GM21786 (cell line): ENCODE data around the gene NPM3.
"Not testable (repeated sequence)": the region's sequence is repeated elsewhere in the genome, so short reads cannot be mapped to it uniquely, and the experiment has no call there.

Experiments
- ATAC-seq: cut with Tn5 transposase; IDR thresholded peaks from one replicate; pipeline ENCODE4 v1.9.1; 2021; ENCODE audit not compliant: unreplicated experiment

NPM3 gene

DNA sequence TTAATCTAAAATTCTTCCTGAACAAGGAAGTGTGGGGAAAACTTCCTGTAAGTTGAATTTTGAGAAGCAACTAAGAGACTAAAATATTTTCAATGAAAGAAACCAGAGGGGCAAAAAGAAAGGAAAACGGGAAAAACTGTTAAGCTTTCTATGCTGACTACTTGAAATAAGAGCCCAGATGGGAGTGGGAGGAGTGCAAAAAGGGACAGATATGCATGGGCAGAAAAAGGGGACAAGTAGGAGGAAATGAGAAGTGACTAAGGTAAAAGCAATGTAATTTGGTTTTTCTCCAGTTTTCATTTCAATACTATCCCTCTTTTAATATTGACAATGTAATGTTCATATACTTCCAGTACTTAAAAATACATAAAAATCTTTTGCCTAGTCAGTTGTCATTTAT is 23.9 kb upstream of the NPM3 start:
- ATAC-seq, result no peak

GRCh38 chr10:101803511-101803910 is 20.3 kb upstream of the NPM3 start:
- no peak for ATAC-seq

DNA sequence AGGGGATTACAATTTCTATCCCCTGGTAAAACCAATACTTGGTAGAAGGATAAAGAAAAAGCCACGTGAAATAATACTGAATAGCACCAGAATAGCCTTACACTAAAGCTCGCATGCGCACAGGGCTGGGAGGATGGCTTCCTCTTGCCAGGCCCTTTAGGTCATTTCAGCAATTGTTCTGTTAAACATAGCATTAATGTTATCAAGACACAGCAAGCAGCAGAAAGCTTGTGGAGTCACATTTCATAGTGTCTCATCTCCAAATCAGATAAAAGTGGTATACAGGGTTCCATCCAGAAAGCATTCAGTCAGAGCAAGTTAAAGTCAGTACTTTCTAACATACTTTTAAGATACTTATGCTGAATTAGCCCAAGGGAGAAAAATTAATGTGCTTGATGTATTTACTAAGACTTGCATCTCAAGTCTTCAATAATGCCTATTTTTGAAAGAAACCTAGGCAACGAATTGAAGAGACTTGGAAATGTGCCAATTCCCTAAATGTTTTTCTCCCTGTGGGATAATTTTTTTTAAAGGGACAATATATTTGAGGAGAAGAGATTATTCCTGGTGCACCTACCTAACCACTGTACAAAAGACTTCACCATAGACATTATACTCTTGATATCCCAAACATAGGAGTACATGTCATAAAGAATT is 14.3 kb upstream of the NPM3 start:
- ATAC-seq, result no peak

GRCh38 chr10:101793526-101793925 is 10.3 kb upstream of the NPM3 start:
- ATAC-seq, result no peak

DNA sequence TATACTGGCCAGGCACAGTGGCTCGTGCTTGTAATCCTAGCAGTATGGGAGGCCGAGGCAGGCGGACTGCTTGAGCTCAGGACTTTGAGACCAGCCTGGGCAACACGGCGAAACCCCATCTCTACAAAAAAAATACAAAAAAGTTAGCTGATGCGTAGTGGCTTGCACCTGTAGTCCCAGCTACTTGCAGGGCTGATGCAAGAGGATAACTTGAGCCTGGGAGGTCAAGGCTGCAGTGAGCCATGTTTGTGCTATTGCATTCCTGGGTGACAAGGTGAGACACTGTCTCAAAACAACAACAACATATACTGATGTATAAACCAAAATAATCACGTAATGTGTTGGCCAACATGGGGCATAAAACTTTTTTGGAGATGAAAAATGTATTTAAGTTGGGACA is 6.4 kb upstream of the NPM3 start:
- no peak for ATAC-seq

GRCh38 chr10:101789231-101789630 is 6.0 kb upstream of the NPM3 start:
- ATAC-seq, result not testable (repeated sequence)

- ATAC-seq, result no peak
Measured at GRCh38 chr10:101785801-101786200, 2.6 kb upstream of the NPM3 start.

GRCh38 chr10:101784558-101784957 is 1.3 kb upstream of the NPM3 start:
- ATAC-seq, result no peak

GRCh38 chr10:101783736-101784118 is 481 bp upstream of the NPM3 start:
- ATAC-seq, result no peak

- no peak for ATAC-seq
Measured at GRCh38 chr10:101781984-101782810, 1.0 kb downstream of the NPM3 start.

DNA sequence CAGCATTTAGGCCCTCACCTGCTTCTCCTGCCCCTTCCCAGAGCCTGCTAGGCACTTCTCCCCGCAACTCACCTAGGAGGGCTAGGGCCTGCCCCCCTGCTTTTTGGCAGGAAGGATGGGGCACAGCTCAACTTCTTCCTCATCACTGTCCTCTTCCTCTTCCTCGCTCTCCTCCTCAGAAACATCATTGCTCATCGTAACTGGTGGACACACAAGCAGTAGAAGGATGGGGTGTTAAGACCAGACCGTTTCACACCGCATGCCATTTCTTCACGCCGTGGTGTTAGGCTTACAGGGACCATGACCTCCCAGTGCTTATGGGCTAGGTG is 1.6 kb downstream of the NPM3 start:
- ATAC-seq, result no peak

- no peak for ATAC-seq
Measured at GRCh38 chr10:101780818-101781654, 2.2 kb downstream of the NPM3 start.

DNA sequence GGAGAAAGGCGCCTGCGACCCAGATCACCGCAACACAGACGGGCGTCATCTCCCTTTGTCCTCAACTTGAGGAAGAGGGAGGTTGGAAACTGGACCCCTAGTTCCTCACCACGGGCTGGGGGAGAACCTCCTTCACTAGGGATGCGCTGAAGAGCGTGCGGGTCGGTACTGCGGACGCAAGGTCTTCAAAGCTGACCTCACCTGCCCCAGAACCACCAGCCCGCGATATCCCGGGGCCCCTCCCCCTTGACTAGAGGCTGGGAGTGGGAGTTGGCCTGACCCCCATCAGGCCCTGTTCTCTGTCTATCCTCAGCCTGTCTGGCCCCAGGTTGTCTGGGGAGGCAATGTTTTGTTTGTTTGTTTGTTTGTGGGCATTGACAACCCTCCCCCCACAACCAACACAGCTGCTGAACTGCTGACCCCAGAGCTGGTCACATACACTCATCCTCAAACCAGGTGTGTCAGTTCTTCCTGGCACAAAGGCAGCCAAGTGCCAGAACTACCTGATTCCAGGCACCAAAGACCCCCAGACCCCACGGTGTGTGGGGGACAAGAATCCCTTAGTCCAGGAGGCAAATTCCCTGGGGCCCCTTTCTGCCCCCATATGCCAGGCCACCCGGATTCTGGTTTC is 2.9 kb downstream of the NPM3 start:
- ATAC-seq, result no peak

- ATAC-seq, result peak; percentile 42
Measured at GRCh38 chr10:101779544-101780186, 3.6 kb downstream of the NPM3 start.

GRCh38 chr10:101778781-101779543 is 4.3 kb downstream of the NPM3 start:
- no peak for ATAC-seq

DNA sequence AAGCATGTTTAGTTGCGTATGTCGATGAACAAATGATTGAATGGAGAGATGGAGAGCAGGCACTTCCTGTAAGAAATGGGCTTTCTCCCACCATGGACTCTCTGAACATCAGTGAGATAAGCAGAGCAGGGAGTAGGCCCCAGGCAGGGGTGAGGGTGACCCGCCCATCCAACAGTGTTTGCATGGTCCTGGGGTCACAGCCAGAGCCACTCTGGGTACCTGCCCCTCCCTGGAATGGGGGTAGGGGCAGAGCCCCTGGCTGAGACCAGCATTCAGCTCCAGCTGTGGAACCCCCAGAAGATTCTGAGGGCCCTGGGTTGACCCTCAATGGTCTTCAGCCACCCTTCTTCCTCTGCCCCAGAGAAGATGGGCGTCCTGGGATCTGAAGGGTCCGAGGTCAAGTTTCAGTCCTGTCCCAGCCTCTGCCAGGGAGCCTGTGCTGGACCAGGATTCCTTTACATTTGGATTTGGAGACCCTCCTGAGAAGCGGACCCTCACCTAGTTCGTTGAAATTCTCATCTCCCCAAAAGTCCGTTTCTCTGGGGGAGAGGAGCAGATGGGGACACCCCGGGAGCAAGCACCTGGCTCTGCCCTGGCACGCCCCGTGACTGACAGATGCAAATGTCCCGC is 5.0 kb downstream of the NPM3 start:
- ATAC-seq, result no peak

DNA sequence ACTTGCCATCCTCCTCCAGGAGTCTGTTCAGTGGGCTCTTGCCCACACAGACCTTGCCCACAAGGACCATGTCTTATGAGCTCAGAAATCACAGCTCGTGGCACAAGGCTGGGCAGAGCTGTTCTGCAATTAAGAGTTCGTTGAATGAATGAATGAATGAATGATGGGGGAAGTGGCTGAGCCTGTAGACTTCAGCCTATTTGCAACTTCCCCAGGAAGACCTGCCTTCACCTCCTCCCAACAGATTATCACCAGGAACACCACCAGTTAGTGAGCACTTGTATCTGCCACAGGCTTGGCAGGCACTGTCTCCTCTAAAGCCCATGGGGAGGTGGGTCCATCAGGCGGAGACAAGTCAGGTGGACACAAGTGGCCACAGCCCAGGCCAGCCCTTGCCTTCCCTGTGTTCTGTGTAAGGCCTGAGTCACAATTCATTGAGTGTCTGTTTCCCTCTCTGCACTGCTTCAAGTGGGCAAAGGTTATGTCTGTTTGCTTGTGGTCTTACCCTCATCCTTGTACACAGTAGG is 5.6 kb downstream of the NPM3 start:
- no peak for ATAC-seq

GRCh38 chr10:101776161-101776817 is 7.0 kb downstream of the NPM3 start:
- no peak for ATAC-seq
